Measurements from ENCODE around the gene PTH2R. TPM values are rescaled to one million over a fixed set of nuclear protein-coding genes. Genes with fewer than 3 reads are reported as not detected.
"Not testable (repeated sequence)": the region's sequence is repeated elsewhere in the genome, so short reads cannot be mapped to it uniquely, and the experiment has no call there.

Gene PTH2R
- total RNA-seq, 2 donors from 2014 or later: not detected

DNA sequence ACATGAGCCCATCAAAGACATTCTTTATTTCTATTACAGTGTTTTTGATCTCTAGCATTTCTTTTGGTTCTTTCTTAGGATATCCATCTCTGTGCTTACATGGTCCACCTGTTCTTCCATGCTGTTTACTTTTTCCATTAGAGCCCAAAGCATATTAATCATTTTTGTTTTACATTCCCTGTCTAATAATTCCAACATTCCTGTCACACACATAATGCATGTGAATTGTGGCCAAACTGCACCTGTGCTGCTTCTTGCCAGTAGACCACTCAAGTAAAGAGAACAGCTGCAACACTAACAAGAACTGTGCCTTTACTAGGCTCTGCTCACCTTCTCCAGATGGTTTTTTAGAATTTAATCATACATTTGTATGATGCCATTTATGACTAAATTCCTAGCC lies 103.0 kb downstream of the PTH2R start:
- Histone ChIP-seq H3K27me3 (no peaks in the 10 kb centered on the region), H3K36me3 (no peaks in the 10 kb centered on the region), H3K4me1 (no peaks in the 10 kb centered on the region), H3K9me3 (peaks cover 0 to 22% of the 10 kb centered on the region in 2 donors), H3K4me3 (no peak overlapping the region), H3K27ac (no peak overlapping the region)
- TF ChIP-seq CTCF (IDR thresholded peaks at IDR 0.05): no peak
- no peak for DNase-seq (ENCODE audit: low spot score)

DNA sequence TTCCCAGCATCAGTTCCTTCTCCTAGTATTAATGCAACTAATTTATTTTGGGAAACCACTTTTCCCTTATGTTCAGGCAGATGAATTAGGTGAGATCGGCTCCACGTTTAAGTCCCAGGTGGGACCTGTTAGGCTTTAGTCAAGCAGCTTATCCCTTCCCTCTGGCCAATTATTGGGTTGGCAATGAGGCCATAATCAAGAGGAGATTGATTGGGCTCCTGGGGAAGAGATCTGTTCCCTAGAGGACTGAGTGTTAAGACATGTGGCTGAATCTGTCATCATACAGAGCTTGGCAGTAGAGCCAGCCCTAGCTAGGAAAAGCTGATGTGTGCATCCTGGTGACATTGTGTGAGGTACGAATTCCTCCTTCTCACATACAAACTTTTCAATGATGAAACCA lies 104.4 kb downstream of the PTH2R start:
- no peak for TF ChIP-seq CTCF (IDR thresholded peaks at IDR 0.05)
- no peaks in the 10 kb centered on the region for H3K27me3 ChIP-seq

GRCh38 chr2:208511573-208511972 lies 105.0 kb downstream of the PTH2R start:
- H3K4me1 ChIP-seq: no peaks in the 10 kb centered on the region

More for the DNA sequence above, 104.4 kb downstream of the PTH2R start:
- Histone ChIP-seq H3K9me3 (peaks cover 0 to 22% of the 10 kb centered on the region in 2 donors), H3K4me1 (no peaks in the 10 kb centered on the region), H3K36me3 (no peaks in the 10 kb centered on the region), H3K4me3 (no peak overlapping the region), H3K27ac (no peak overlapping the region)
- no peak for DNase-seq (ENCODE audit: low spot score)

DNA sequence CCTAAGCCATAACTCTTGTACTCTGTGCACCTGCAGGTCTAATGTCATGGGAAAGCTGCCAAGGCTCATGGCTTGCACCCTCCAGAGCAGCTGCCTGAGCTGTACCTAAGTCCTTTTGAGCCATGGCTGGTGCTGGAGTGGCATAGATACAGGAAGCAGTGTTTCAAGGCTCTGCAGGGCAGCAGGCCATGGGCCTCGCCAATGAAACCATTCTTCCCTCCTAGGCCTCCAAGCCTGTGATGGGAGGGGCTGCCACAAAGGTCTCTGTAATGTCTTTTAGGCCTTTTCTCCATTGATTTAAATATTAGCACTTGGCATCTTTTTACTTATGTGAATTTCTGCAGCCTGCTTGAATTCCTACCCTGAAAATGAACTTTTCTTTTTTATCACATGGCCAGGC lies 108.5 kb downstream of the PTH2R start:
- no peak overlapping the region for H3K27ac ChIP-seq
- no peaks in the 10 kb centered on the region for H3K27me3 ChIP-seq
- H3K4me1 ChIP-seq: no peaks in the 10 kb centered on the region
- H3K36me3 ChIP-seq: no peaks in the 10 kb centered on the region
- H3K4me3 ChIP-seq: no peak overlapping the region
- TF ChIP-seq CTCF (IDR thresholded peaks at IDR 0.05): no peak
- peaks cover 0 to under 1% of the 10 kb centered on the region in 2 donors for H3K9me3 ChIP-seq
- no peak for DNase-seq (ENCODE audit: low spot score)

More at GRCh38 chr2:208511573-208511972, 105.0 kb downstream of the PTH2R start:
- H3K4me3 ChIP-seq: no peak overlapping the region
- no peak for DNase-seq (ENCODE audit: low spot score)
- TF ChIP-seq CTCF (IDR thresholded peaks at IDR 0.05): no peak
- H3K9me3 ChIP-seq: peaks cover 0 to 22% of the 10 kb centered on the region in 2 donors
- no peak overlapping the region for H3K27ac ChIP-seq
- H3K27me3 ChIP-seq: no peaks in the 10 kb centered on the region
- H3K36me3 ChIP-seq: no peaks in the 10 kb centered on the region

- not testable (repeated sequence) for H3K27ac ChIP-seq; H3K27me3 ChIP-seq; DNase-seq (ENCODE audit: low spot score); H3K4me3 ChIP-seq; H3K36me3 ChIP-seq; H3K4me1 ChIP-seq
- peaks cover 0 to 13% of the 10 kb centered on the region in 2 donors for H3K9me3 ChIP-seq
Measured at GRCh38 chr2:208523069-208523468, 116.5 kb downstream of the PTH2R start.

DNA sequence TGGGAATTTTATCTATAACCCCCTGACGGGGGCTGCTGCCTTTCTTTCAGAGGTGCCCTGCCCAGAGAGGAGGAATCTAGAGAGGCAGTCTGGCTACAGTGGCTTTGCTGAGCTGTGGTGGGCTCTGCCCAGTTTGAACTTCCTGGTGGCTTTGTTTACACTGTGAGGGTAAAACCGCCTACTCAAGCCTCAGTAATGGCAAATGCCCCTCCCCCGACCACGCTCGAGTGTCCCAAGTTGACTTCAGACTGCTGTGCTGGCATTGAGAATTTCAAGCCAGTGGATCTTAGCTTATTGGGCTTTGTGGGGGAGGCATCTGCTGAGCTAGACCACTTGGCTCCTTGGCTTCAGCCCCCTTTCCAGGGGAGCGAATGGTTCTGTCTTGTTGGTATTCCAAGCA lies 118.6 kb downstream of the PTH2R start:
- DNase-seq (ENCODE audit: low spot score); H3K27ac ChIP-seq; H3K27me3 ChIP-seq; H3K36me3 ChIP-seq; H3K4me1 ChIP-seq; H3K4me3 ChIP-seq: not testable (repeated sequence)
- peaks cover 0 to 13% of the 10 kb centered on the region in 2 donors for H3K9me3 ChIP-seq

DNA sequence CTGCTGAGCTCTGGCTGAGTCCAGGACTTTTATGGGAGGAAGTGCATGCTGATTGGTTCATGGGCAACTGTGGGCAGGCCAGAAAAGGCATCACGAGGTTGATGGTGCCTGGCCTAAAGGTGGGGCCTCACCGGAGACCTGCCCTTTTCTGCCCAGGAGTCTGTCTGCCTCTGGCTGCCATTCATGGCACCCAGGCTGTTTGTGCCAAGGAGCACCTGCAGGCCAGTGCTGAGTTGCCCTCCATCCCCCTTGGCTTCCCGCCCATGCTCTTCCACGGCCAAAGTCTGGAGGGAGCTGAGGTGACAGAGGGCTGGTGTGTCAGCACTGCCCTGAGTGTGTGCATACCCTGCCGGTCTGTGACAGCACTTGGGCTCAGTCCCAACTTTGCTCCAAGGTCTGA lies 123.2 kb downstream of the PTH2R start:
- no peaks in the 10 kb centered on the region for H3K27me3 ChIP-seq
- TF ChIP-seq CTCF (IDR thresholded peaks at IDR 0.05): no peak
- no peaks in the 10 kb centered on the region for H3K4me1 ChIP-seq
- no peak for DNase-seq (ENCODE audit: low spot score)
- H3K27ac ChIP-seq: no peak overlapping the region
- H3K9me3 ChIP-seq: no peaks in the 10 kb centered on the region
- H3K4me3 ChIP-seq: no peak overlapping the region
- no peaks in the 10 kb centered on the region for H3K36me3 ChIP-seq

Data from right atrium auricular region (tissue), 2 donors.